ENCODE data around the gene AATK.

AATK gene

DNA sequence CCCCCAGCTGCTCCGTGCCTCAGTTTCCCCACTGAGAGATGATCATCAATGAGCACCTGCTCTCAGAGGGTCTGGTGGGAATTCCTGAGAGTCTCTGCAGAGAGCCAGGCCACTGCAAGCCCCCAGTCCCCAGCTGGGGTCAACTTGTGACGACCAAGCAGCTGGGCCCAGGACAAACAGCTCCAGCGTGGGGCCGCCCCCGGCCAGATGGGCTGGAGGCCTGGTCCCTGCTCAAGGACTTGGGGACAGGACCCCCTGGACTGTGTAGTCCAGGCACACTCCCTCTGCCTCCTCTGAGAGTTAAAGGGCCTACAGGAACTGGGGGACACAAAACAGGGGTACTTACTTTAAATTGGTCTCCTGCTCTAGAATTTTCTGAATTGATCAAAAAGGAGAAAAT lies 16.6 kb upstream of the AATK start:
- DNase-seq (ENCODE audit: low read depth) = no peak

DNA sequence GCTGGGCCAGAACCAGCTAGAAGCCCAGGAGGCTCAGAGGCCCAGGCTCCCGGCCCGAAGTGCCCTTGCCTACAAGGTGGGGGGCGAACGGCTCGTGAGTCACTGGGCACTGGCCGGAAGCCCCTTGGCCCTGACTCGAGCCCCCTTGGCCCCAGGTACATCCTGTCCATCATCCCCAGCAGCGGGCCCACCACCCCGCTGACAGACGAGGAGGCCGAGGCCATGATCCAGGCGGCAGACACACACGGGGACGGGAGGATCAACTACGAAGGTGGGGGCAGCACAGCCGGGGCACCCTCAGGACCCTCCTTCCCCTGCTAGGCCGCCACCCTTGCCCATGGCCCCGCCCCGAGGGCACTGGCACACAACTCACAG lies 15.8 kb upstream of the AATK start:
- no peak for DNase-seq (ENCODE audit: low read depth)

DNA sequence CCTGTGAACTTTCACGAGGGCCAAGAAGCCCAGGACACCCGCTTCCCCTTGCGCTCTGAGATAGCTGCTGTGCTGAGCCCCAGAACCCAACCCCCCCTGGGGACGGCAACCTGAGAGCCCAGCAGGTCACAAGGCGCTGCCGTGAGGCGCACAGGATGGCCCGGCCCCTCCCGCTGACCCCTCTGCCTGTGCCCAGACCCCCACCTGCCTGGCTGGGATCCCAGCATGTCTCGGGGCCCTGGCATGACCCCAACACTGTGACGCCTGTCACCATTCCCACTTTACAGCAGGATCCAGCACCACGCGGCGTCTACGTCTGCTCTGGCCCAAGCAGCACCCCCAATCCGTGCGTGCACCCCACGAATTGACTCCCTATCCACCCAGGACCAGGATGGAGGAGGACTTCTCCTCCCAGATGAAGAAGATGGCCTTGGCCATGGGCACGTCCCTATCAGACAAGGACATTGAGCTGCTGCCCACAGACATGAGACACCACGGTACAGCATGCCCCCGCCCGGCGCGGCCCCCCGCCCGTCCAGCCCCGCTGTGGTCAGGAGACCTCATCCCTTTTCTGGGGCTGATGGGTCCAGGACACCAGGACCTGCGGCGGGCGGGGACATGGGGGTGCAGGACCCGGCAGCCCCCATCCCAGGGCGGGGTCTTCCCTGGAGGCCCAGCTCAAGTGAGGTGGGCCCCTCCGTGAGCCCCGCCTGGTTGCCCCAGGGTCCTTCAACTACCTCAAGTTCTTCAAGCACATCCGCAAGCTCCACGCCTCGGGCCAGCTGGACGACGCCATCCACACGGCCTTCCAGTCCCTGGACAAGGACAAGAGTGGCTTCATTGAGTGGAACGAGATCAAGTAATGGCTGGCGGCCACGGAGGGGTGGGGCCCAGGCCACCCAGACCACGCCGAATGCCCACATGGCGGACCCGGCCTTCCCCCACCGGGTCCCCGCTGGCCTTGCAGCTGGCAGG lies 15.1 kb upstream of the AATK start:
- DNase-seq (ENCODE audit: low read depth) = no peak

DNA sequence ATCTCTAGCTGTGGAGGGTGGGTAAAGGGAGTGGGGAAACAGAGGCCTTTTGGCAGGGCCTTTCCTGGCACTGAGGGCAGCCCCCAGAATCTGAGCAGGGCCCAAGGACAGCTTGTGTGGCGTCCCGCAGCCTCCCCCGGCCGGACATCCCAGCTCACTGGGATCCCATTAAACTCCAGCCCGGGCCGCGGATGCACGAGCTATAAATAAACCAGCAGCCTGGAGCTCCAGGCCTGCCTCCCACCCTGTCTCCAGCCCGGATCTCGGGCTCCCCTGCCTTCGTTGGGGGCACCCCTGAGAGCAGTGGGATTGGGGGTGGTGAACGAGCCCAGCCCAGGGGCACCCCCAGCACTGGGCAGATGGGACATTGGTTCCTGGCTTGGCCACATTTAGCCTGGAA lies 13.8 kb upstream of the AATK start:
- no peak for DNase-seq (ENCODE audit: low read depth)

DNA sequence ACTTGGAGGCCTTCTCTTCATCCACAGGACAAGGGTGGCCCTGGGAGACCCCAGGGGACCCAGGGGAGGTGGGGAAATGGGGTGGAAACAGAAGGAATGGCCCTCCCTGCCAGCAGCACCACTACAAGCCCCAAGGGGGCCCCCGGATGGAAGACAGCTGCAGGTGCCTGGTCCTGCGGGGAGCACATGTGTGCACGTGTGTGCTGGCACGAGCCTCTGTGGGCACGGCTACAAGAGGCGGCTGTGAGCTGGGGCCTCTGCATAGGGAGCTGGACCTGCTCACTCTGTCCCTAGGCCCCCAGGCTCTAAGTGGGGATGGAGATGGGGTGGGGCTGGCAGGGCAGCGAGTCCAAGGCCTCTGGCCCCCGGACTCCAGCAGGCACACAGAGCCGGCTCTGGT lies 13.2 kb upstream of the AATK start:
- DNase-seq (ENCODE audit: low read depth) = no peak

DNA sequence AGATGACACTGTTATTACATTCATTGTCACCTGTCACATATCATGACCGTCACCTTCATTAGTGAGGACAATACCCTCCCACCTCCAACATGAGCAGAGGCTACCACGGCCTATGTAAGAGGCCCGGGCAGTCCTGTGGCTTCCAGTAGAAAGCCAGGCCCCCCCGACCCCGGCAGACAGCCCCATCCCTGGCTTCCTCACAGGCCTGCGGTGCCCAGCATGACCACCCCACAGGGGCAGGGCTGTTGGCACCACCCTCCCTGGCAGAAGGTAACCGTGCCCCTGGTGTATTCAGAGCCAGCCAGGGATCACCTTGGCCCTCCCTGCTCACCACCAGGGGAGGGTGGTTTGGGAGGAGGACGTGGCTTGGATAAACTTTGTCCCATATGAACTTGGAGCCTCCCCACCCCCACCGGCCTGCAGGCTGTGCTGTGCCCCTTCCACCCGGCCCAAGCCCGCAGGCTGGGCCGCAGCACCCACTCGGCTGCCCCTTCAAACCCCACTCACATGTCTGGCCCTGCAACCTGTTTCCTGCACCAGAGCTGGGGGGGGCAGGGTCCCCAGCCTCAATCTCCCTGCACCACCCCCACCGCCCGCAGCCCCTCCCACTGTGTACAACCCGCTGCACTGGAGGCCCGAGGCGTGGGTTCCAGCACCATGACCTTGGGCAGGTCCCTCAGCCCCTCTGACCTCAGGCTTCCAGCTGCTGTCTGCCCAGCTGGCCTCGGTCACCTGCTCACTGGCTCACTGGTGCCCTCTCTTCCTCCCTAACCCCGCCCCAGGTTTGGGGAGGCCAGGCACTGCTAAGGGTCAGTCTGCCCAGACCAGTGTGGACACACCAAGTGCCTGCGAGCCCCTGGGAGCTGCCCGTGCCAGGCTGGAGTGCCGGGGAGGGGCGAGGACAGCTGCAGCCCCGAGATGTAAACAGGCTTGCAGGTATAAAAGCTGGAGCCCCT lies 12.4 kb upstream of the AATK start:
- DNase-seq (ENCODE audit: low read depth) = no peak

DNA sequence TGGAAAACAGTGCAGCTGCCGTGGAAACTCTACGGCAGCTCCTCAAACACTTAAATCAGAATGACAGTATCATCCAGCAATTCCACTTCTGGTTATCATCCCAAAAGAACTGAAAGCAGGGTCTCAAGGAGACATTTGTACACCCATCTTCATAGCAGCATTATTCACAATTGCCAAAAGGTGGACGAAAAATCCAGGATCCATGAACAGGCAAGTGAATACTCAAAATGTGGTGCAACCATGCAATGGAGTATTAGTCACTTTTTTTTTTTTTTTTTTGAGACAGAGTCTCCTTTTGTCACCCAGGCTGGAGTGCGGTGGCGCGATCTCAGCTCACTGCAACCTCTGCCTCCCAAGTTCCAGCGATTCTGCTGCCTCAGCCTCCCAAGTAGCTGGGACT lies 10.6 kb upstream of the AATK start:
- no peak for DNase-seq (ENCODE audit: low read depth)

DNA sequence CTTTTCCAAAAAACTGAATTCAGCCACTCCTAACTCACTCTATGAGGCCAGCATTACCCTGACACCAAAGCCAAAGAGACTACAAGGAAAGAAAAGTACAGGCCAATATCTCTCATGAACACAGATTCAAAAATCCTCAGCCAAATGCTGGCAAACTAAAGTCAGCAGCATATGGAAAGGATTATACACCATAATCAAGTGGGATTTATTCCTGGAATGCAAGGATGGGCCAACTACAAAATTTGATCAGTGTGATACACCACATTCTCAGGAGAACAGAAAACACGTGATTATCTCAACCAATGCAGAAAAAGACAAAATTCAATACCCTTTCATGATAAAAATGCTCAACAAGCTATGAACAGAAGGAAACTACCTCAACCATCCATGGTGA lies 7.7 kb upstream of the AATK start:
- DNase-seq (ENCODE audit: low read depth) = no peak

DNA sequence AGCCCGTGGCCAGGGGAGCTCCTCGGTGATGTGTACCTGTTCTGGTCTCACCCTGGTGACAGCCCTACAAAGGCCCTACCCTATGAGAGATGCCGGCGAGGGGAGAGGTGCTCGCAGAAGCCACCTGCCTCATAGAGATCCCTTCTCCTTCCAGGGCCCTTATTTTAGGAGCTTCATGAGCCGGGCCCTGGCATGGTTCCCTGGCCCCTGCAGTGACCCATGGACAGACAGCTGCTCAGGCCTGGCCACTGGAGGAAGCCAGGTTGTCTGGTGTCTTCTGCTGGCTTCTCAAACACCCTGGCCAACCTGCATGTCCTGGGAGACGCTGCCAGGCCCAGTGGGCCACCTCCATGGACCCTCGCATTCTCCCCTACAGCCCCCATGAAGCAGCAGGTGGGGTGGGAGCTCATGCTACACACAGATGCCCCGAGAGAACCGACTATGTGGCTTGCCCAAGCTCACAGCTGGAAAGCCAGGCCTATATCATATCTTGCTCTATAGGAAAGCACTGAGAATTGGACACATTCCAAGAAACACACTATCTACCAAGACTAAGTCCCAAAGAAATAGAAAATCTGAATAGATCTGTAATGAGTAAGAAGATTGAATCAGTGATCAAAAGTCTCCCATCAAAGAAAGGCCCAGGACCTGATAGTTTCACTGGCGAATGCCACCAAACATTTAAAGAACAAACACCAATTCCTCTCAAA lies 7.2 kb upstream of the AATK start:
- no peak for DNase-seq (ENCODE audit: low read depth)

DNA sequence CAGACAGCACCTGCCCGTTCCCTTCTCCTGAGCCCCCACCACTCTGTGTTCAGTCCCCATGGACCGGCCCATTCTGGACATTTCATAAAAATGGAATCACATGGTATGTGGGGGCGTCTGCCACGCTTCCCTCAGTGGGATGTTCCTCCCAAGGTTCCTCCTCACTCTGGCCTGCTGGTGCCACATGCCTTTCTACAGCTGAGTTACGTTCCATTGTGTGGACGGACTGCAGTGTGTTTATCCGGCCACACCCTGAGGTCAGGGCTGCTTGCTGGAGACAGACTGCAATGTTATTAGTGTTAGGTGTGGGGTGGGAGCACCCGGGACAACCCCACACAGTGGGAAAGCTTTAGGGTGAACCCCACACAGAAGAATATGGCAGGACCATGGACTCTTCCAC lies 5.9 kb upstream of the AATK start:
- DNase-seq (ENCODE audit: low read depth) = no peak

DNA sequence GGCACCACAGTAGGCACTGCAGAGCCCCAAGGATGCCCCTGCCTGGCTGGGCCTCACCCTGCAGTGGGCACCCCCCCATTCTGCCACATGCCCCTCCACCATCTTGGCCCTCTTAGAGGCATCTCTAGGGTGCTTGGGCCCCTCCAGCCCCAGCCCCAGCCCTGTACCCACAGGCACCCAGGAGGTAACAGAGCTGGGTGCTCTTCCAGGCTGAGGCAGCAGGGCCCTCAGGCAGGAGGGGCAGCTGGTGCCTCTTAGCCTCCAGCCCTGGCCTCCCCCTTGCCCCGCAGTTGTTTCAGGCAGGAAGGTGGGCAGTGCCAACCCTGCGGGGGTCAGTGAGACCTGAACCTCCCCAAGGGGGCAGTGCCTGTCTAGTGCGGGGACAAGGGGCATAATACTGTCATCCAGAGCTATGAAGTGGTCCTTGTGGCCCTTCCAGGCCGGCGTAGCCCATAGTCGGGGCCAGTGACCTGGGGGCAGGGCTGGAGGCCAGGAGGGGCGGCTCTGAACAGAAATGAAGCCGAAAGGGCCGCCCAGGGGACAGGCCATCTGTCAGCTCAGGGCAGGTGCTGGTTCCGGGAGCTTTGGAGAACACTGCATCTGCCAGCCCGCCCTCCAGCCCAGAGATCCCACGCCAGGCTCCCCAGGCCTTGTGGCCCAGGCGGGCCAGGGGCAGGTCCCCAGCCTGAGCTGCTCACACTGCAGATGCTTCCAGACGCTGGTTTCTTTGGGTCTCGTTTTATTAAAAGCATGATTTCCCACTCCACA lies 4.9 kb upstream of the AATK start:
- DNase-seq (ENCODE audit: low read depth) = no peak

DNA sequence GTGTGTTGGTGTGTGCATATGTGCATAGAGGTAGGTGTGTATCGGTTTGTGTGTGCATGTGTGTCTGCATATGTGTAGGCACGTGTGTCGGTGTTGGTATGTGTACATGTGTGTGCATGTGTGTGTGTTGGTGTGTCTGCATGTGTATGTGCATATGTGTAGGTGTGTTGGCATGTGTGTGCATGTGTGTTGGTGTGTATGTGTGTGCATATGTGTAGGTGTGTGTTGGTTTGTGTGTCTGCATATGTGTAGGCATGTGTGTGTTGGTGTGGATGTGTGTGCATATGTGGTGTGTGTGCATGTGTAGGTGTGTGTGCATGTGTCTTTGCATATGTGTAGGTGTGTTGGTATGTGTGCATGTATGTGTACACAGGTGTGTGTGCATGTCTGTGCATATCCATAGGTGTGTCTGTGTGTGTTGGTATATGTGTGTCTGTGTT lies 3.9 kb upstream of the AATK start:
- DNase-seq (ENCODE audit: low read depth) = no peak

DNA sequence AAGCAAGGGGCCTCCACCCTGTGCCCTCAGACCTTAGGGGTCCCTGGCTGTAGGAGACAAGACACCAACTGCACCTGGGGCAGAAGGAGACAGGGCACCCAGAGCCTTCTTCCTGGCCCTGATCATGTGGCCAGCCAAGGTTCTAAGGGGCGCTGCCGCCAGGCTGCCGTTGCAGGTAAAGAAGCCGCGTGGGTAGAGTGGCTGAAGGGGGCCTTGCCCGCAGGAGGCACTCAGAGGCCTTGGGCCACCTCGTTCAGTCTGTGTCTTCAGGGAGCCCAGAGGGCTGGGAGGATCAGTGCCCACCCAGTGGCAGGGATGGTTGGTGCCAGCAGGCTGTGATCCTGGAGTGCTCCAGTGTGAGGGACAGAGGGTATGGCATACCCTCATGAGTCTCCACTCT lies 1.6 kb upstream of the AATK start:
- DNase-seq (ENCODE audit: low read depth) = no peak

DNA sequence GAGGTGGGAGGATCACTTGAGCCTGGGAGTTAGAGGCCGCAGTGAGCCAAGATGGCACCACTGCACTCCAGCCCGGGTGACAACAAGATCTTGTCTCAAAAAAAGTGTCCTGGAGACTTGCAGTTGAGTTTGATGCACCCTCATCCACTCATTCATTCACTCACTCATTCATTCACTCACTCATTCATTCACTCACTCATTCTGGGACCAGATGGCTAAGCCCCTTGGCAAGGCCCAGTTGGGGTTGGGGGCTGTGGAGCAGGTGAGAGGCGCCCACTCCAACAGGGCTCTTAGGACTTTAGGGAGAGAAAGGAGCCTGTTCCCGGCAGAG lies 1.1 kb upstream of the AATK start:
- DNase-seq (ENCODE audit: low read depth) = no peak

DNA sequence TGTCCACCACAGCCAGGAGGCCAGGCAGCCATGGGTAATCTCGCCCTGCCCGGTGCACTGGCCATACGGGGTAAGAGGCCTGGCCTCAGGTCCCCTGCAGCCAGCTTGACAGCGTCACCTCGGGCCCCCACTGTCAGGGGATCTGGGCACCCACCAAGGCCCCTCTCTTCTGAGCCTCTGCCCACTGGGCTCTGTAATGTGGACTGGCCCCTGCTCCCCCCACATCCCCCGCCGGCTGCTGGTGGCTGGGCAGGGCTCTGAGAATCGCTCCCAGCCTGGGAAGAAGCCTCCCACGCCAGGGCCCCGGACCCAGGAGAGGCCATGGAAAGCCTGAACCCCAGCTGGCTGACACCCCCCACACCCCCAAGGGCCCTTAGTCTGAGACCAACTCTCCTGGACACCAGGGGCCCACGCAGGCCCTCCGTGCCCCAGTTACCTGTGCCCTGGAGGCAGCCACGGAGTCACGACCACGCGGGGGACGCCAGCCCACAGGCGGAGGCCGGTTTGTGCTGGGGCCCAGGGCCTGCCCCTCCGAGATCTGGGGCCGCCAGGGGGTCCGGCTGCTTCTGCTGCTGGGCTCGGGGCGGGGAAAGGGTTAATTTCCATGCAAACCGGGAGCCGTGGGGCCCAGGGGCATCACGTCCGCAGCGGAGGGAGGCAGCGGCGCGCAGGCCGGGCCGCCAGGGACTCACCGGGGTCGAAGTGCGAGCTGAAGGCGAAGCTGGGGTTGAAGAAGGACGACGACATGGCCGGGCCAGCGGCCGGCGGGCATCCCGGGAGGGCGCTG lies 582 bp downstream of the AATK start, which contains the start of gene PVALEF:
TSS of gene PVALEF (plus strand) at position 262 of the 787 bp plus-strand sequence. CDS start 15,720 bp downstream, outside the sequence.
- DNase-seq (ENCODE audit: low read depth) = no peak

DNA sequence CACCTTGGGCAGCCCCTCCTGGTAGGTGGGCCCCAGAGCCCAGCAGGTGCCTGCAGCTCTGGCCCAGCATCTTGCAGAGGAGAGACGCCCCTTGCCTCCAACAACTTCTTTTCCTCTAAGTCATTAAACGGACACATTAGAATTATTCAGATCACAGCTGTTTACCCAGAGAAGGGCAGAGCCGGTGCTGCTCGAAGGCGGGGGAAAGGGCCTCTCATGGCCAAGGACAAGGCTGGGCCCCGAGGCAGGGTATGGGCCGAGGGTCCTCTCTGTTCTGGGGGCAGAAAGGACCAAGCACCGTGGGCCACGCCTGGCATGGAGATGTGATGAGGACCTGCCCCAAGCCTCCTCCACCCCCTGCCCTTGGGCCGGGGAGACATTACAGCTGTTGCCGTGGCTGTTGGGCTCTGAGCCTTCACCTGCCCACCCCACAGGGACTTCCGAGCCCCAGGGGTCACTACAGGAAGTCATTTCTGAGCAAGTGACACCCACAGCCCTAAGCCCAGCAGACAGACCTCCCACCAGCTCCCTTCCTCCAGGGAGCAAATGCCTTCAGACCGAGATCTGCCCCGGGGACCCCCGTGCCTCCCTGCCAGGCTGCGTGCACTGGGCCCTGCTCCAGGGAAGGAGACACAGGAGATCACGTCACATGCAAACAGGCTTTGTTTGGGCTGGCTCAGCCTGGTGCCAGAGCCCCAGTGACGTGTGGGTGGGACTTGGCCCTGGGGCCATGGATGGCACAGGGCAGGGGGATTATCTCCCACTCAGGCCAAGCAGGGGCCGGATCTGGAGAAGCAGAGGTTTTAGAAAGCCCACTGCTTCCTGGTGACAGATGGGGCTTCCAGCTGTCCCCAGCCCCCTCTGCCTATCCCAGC lies 1.4 kb downstream of the AATK start:
- no peak for DNase-seq (ENCODE audit: low read depth)

DNA sequence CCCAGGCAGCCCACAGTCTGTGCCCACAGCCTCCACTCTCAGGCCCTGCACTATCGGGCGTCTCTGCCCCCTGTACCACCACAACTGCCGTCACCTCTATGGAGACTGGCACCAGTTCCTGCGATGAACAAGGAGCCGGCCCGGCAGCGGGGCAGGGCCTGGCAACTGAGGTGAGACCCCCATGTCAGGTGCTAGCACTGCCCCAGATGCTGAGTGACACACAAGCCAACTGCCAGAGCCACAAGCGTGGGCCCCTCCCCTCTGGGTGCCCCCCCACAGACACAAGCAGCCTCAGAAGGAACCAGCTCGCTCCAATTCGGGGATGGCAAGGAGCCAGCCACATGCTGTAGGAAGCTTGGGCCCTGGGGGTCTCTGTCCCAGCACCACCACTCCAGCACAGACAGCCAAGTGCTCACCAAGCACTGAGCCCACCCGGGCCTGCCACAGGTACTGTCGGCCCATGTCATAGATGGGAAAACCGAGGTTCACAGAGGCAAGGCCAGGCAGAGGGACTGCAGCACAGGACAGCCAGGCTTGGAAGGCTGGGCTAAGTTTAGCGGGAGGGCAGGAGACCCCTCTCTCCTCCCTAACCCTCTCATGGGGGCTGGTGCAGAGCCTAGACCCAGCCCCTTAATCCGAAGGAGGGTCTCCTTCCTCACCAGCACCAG lies 2.2 kb downstream of the AATK start:
- no peak for DNase-seq (ENCODE audit: low read depth)

DNA sequence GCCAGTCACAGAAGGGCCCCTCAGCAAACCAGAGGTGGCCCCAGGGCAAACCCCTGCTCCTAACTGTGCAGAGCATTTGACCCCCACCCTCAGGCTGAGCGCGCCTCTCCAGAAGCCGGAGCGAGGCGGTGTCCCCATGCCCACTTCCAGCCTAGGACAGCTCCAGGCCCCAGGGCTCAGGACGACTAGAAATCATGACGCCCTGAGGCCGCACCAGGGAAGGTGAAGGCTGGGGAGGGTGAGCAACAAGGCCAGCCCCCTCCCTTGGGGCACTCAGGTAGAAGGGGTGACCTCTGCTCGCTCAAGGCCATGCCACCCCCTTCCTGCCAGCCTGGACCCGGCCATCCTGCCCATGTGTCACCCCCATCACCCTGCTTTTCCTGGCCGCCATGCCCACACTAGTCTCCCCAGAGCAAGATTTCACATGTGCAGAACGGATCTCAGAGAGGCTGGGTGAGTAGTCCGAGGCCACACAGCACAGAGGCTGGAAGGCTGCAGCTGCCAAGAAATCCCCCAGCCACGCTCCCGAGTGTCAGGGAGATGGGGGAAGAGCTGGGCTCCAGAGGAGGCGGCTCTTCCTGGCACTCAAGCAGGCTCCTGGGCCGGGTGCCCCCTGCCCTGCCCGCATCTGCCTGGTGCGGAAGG lies 2.8 kb downstream of the AATK start:
- no peak for DNase-seq (ENCODE audit: low read depth)

DNA sequence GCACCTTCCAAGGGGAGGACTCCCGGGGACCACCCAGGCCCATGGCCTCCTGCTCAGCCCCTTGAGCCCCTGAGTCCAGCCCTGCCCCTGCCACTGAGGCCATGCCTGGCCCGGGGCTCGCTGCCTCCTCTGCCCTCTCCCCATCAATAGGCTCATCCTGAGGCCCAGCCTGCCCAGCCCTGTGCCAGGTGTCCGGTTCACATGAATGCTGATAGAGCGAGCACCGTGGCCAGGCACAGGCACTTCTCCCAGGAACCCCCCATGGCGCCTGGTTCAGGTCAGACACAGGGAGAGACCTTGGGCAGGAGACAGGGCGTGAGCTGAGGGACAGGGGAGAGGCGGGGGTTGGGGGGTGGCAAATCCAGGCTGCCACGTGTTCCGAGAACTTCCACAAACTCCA lies 3.5 kb downstream of the AATK start:
- DNase-seq (ENCODE audit: low read depth) = no peak
